CD4-positive, alpha-beta T cell (primary cell): Measurements from ENCODE around the gene XG. TPM values are rescaled to one million over a fixed set of nuclear protein-coding genes. Genes with fewer than 3 reads are reported as not detected.

ENCODE experiments used
- ATAC-seq: fragments of 200-7000 bp; cut with Tn5 transposase; one replicate; pipeline ENCODE4 v1.10.0; 2022; ENCODE audit warnings: mild to moderate bottlenecking; ENCODE audit not compliant: poor library complexity
- CTCF ChIA-PET: fragments of 350-600 bp; sonication (Branson Sonifier 250); formaldehyde crosslinking; loops from one replicate; lab custom pipeline; 2021; ENCODE audit warnings: antibody characterized with exemption, inconsistent platforms; lab: Charles Lee
- POLR2A ChIA-PET: fragments of 350-600 bp; sonication (Branson Sonifier 250); formaldehyde crosslinking; loops from one replicate; lab custom pipeline; 2021; ENCODE audit warnings: antibody characterized with exemption, inconsistent platforms; lab: Charles Lee
- DNase-seq, 14 experiments: peaks; one replicate each; pipeline ENCODE4 v3.0.0-alpha.2; 2013 to 2020; ENCODE audit warnings: mixed read lengths in 2 of 14
- H3K27ac ChIP-seq, 2 donors: one replicate each; pipeline versions ENCODE4 v1.5.1 to v1.7.0; 2013; ENCODE audit warnings: low read length in 2 of 2, low read depth in 1 of 2, mild to moderate bottlenecking in 1 of 2
- H3K27me3 ChIP-seq, 2 experiments: 1 replicate in 1 of 2; 2 replicates in 1 of 2; pipeline versions ENCODE4 v1.6.1 to v1.7.0; 2013; ENCODE audit warnings: low read length in 2 of 2, control low read depth in 1 of 2, mild to moderate bottlenecking in 1 of 2, moderate library complexity in 1 of 2; ENCODE audit not compliant: insufficient read depth in 2 of 2, control insufficient read depth in 1 of 2
- H3K36me3 ChIP-seq: one replicate; pipeline ENCODE4 v1.6.1; 2013; ENCODE audit warnings: low read length, control low read depth; ENCODE audit not compliant: insufficient read depth
- H3K4me1 ChIP-seq: one replicate; pipeline ENCODE4 v1.6.1; 2013; ENCODE audit warnings: low read length, control low read depth; ENCODE audit not compliant: insufficient read depth
- H3K4me3 ChIP-seq: one replicate; pipeline ENCODE4 v1.5.1; 2013; ENCODE audit warnings: mild to moderate bottlenecking, low read length, moderate library complexity
- H3K9me3 ChIP-seq, 2 experiments: 1 replicate in 1 of 2; 2 replicates in 1 of 2; pipeline versions ENCODE4 v1.6.1 to v1.7.0; 2013; ENCODE audit warnings: low read length in 2 of 2, mild to moderate bottlenecking in 2 of 2, control low read depth in 1 of 2, moderate library complexity in 1 of 2; ENCODE audit not compliant: control insufficient read depth in 1 of 2, insufficient read depth in 1 of 2
- H3K27ac Mint-ChIP-seq: one replicate; pipeline ENCODE4 v1.8.0; 2020; ENCODE audit warnings: mixed read lengths
- H3K27me3 Mint-ChIP-seq: one replicate; pipeline ENCODE4 v1.8.0; 2021; ENCODE audit warnings: mixed read lengths
- H3K36me3 Mint-ChIP-seq: one replicate; pipeline ENCODE4 v1.8.0; 2021; ENCODE audit warnings: low read depth, mixed read lengths
- H3K4me1 Mint-ChIP-seq: one replicate; pipeline ENCODE4 v1.8.0; 2021; ENCODE audit warnings: low read depth, mixed read lengths
- H3K4me3 Mint-ChIP-seq: one replicate; pipeline ENCODE4 v1.8.0; 2020; ENCODE audit warnings: mild to moderate bottlenecking, mixed read lengths
- H3K9me3 Mint-ChIP-seq: one replicate; pipeline ENCODE4 v1.8.0; 2020; ENCODE audit warnings: mixed read lengths
- CTCF ChIP-seq: fragments of 200-600 bp; IDR thresholded peaks from one replicate; pipeline ENCODE4 v1.8.0; 2022; ENCODE audit warnings: antibody characterized with exemption, mild to moderate bottlenecking
- intact Hi-C, 2 experiments: fragments of 100-400 bp; cut with DNase I in 1 of 2; cut with micrococcal nuclease in 1 of 2; formaldehyde crosslinking; loops; one replicate each; pipeline versions ENCODE4 v1.15.1 to v1.9.0; 2023 to 2025; cut with DNase I, micrococcal nuclease
- total RNA-seq, 174 experiments: library from RNA in 2 of 174; stranded (reverse) in 2 of 174; gene quantifications; one replicate each; pipeline ENCODE4 v1.2.3 and lab custom pipeline; 2021 to 2026

The XG gene
- total RNA-seq, 2 experiments from 2014 or later = not detected

- CTCF ChIA-PET = no interaction called here
- TF ChIP-seq CTCF = no peak
- ATAC-seq (no peak), DNase-seq (no peak)
- H3K4me1 Mint-ChIP-seq = no peaks in the 10 kb centered on the region
- intact Hi-C loops = no loop called here
- H3K27me3 Mint-ChIP-seq = no peaks in the 10 kb centered on the region
- Histone ChIP-seq H3K36me3 (no peaks in the 10 kb centered on the region), H3K27me3 (no peaks in the 10 kb centered on the region), H3K4me1 (no peaks in the 10 kb centered on the region), H3K27ac (no peak overlapping the region), H3K4me3 (no peak overlapping the region), H3K9me3 (no peaks in the 10 kb centered on the region)
- H3K27ac Mint-ChIP-seq = no peak overlapping the region
- POLR2A ChIA-PET = no interaction called here
- no peaks in the 10 kb centered on the region for H3K9me3 Mint-ChIP-seq
- no peaks in the 10 kb centered on the region for H3K36me3 Mint-ChIP-seq
- no peak overlapping the region for H3K4me3 Mint-ChIP-seq
Measured at GRCh38 chrX:2857566-2857965, 105.7 kb downstream of the XG start.

- no peak for DNase-seq
- H3K36me3 Mint-ChIP-seq = no peaks in the 10 kb centered on the region
- no peaks in the 10 kb centered on the region for H3K9me3 ChIP-seq
- TF ChIP-seq CTCF = no peak
- no peaks in the 10 kb centered on the region for H3K27me3 Mint-ChIP-seq
- ATAC-seq = no peak
- no peak overlapping the region for H3K4me3 Mint-ChIP-seq
- H3K4me1 ChIP-seq = no peaks in the 10 kb centered on the region
- H3K27ac Mint-ChIP-seq = no peak overlapping the region
- CTCF ChIA-PET = no interaction called here
- intact Hi-C loops = no loop called here
- H3K27me3 ChIP-seq = no peaks in the 10 kb centered on the region
- H3K27ac ChIP-seq = no peak overlapping the region
- POLR2A ChIA-PET = no interaction called here
- H3K9me3 Mint-ChIP-seq = no peaks in the 10 kb centered on the region
- H3K36me3 ChIP-seq = no peaks in the 10 kb centered on the region
- H3K4me3 ChIP-seq = no peak overlapping the region
- no peaks in the 10 kb centered on the region for H3K4me1 Mint-ChIP-seq
Measured at GRCh38 chrX:2859197-2859797, 107.5 kb downstream of the XG start.

GRCh38 chrX:2862404-2862803 lies 110.6 kb downstream of the XG start:
- Histone ChIP-seq H3K36me3 (no peaks in the 10 kb centered on the region), H3K9me3 (no peaks in the 10 kb centered on the region), H3K4me1 (no peaks in the 10 kb centered on the region), H3K4me3 (no peak overlapping the region), H3K27me3 (no peaks in the 10 kb centered on the region), H3K27ac (no peak overlapping the region)
- CTCF ChIA-PET = no interaction called here
- intact Hi-C loops = no loop called here
- no peak overlapping the region for H3K27ac Mint-ChIP-seq
- ATAC-seq (no peak), DNase-seq (no peak)
- TF ChIP-seq CTCF = no peak
- H3K4me1 Mint-ChIP-seq = no peaks in the 10 kb centered on the region
- no peak overlapping the region for H3K4me3 Mint-ChIP-seq
- no peaks in the 10 kb centered on the region for H3K27me3 Mint-ChIP-seq
- no peaks in the 10 kb centered on the region for H3K9me3 Mint-ChIP-seq
- no peaks in the 10 kb centered on the region for H3K36me3 Mint-ChIP-seq
- POLR2A ChIA-PET = no interaction called here
